IMR-90 (cell line): ENCODE results near the gene ZRANB3. TPM values are rescaled to one million over a fixed set of nuclear protein-coding genes. Genes with fewer than 3 reads are reported as not detected.

Source experiments
- ATAC-seq: fragments of 200-7000 bp; cut with Tn5 transposase; 2 replicates; pipeline ENCODE4 v1.9.1; 2020; ENCODE audit warnings: low read depth, mild to moderate bottlenecking, moderate library complexity
- BruUV-seq: library from RNA; stranded (reverse); fragments of 400-500 nt; replicated peaks from 2 replicates; lab custom pipeline; 2021; lab: Mats Ljungman, UMichigan
- CTCF ChIA-PET: fragments of 300-600 bp; formaldehyde crosslinking; extraction: SDS; loops from one replicate; lab custom pipeline; 2021; ENCODE audit warnings: antibody characterized with exemption; lab: Yijun Ruan, JAX
- POLR2A ChIA-PET: fragments of 300-600 bp; sonication (Branson Sonifier 250); formaldehyde crosslinking; loops from one replicate; lab custom pipeline; 2022; ENCODE audit warnings: antibody characterized with exemption; ENCODE audit not compliant: unreplicated experiment; lab: Charles Lee
- DNase-seq: peaks from one replicate; pipeline ENCODE4 v3.0.0; 2013
- H2AFZ ChIP-seq: replicated peaks from 2 replicates; pipeline ENCODE3; 2013; ENCODE audit warnings: low read length, mild to moderate bottlenecking; ENCODE audit not compliant: poor library complexity
- H2AK5ac ChIP-seq: 2 replicates; pipeline ENCODE4 v1.6.1; 2013; ENCODE audit warnings: low read depth, low read length, inconsistent platforms
- H2AK9ac ChIP-seq: replicated peaks from 2 replicates; pipeline ENCODE3; 2013; ENCODE audit warnings: mild to moderate bottlenecking, low read depth, low read length, moderate library complexity; ENCODE audit not compliant: poor library complexity
- H2BK120ac ChIP-seq: 2 replicates; pipeline ENCODE4 v1.6.1; 2013; ENCODE audit warnings: low read depth, low read length, inconsistent platforms
- H2BK15ac ChIP-seq: 3 replicates; pipeline ENCODE4 v1.6.1; 2013; ENCODE audit warnings: low read depth, low read length, inconsistent platforms
- H2BK20ac ChIP-seq: 2 replicates; pipeline ENCODE4 v1.6.1; 2013; ENCODE audit warnings: low read depth, mild to moderate bottlenecking, inconsistent platforms, low read length, moderate library complexity
- H2BK5ac ChIP-seq: 2 replicates; pipeline ENCODE4 v1.6.1; 2013; ENCODE audit warnings: mild to moderate bottlenecking, low read depth, low read length, inconsistent platforms; ENCODE audit not compliant: poor library complexity, severe bottlenecking
- H3K14ac ChIP-seq: replicated peaks from 2 replicates; pipeline ENCODE4 v1.6.1; 2013; ENCODE audit warnings: low read depth, low read length, inconsistent platforms
- H3K18ac ChIP-seq: 2 replicates; pipeline ENCODE4 v1.6.1; 2013; ENCODE audit warnings: low read depth, low read length, control low read depth
- H3K23ac ChIP-seq: 2 replicates; pipeline ENCODE4 v1.6.1; 2013; ENCODE audit warnings: low read depth, low read length, inconsistent platforms
- H3K27ac ChIP-seq: 2 replicates; pipeline ENCODE4 v1.5.1; 2013; ENCODE audit warnings: mild to moderate bottlenecking, control low read depth, low read length; ENCODE audit not compliant: insufficient read depth
- H3K27me3 ChIP-seq: 2 replicates; pipeline ENCODE4 v1.6.1; 2013; ENCODE audit warnings: low read length; ENCODE audit not compliant: control insufficient read depth, insufficient read depth
- H3K36me3 ChIP-seq: 2 replicates; pipeline ENCODE4 v1.6.1; 2013; ENCODE audit warnings: low read length, mixed read lengths; ENCODE audit not compliant: control insufficient read depth, insufficient read depth
- H3K4ac ChIP-seq: 2 replicates; pipeline ENCODE4 v1.6.1; 2013; ENCODE audit warnings: low read depth, low read length, inconsistent platforms
- H3K4me1 ChIP-seq: 2 replicates; pipeline ENCODE4 v1.6.1; 2013; ENCODE audit warnings: low read length, mixed read lengths; ENCODE audit not compliant: control insufficient read depth, insufficient read depth
- H3K4me2 ChIP-seq: 2 replicates; pipeline ENCODE4 v1.6.1; 2013; ENCODE audit warnings: low read depth, mild to moderate bottlenecking, control low read depth, low read length, moderate library complexity
- H3K4me3 ChIP-seq: 2 replicates; pipeline ENCODE4 v1.5.1; 2013; ENCODE audit warnings: low read depth, mild to moderate bottlenecking, control low read depth, low read length, moderate library complexity; ENCODE audit not compliant: insufficient read depth
- H3K56ac ChIP-seq: 2 replicates; pipeline ENCODE4 v1.6.1; 2013; ENCODE audit warnings: low read length, inconsistent platforms; ENCODE audit not compliant: insufficient read depth; ENCODE audit errors: extremely low read depth
- H3K79me1 ChIP-seq, 2 experiments: 2 replicates each; pipeline ENCODE4 v1.6.1; 2013; ENCODE audit warnings: low read length in 2 of 2, inconsistent platforms in 1 of 2, low read depth in 1 of 2
- H3K9ac ChIP-seq: 2 replicates; pipeline ENCODE4 v1.6.1; 2013; ENCODE audit warnings: low read depth, low read length, control low read depth
- H3K9me1 ChIP-seq: 2 replicates; pipeline ENCODE4 v1.6.1; 2013; ENCODE audit warnings: low read length, inconsistent platforms; ENCODE audit not compliant: insufficient read depth
- H3K9me3 ChIP-seq: 2 replicates; pipeline ENCODE4 v1.6.1; 2013; ENCODE audit warnings: low read length; ENCODE audit not compliant: control insufficient read depth, insufficient read depth
- H4K20me1 ChIP-seq: 2 replicates; pipeline ENCODE4 v1.6.1; 2013; ENCODE audit warnings: low read length, inconsistent platforms; ENCODE audit not compliant: insufficient read depth
- H4K5ac ChIP-seq: 2 replicates; pipeline ENCODE4 v1.6.1; 2013; ENCODE audit warnings: mild to moderate bottlenecking, low read depth, low read length, control low read depth
- H4K8ac ChIP-seq, 2 experiments: 2 replicates each; pipeline ENCODE4 v1.6.1; 2013; ENCODE audit warnings: low read depth in 2 of 2, low read length in 2 of 2, control low read depth in 1 of 2, inconsistent platforms in 1 of 2
- H4K91ac ChIP-seq: 2 replicates; pipeline ENCODE4 v1.6.1; 2013; ENCODE audit warnings: low read depth, low read length, inconsistent platforms; ENCODE audit not compliant: insufficient read depth
- CEBPB ChIP-seq: IDR thresholded peaks from 2 replicates; pipeline ENCODE4 v1.6.1; 2012; ENCODE audit warnings: low read depth, low read length, improper control_type of control experiment
- ELK1 ChIP-seq: fragments of 150-350 bp; IDR thresholded peaks from 2 replicates; pipeline ENCODE4 v1.6.1; 2016; ENCODE audit warnings: low read depth, mild to moderate bottlenecking, low read length, moderate library complexity, borderline replicate concordance
- FOS ChIP-seq: fragments of 150-350 bp; IDR thresholded peaks from 2 replicates; pipeline ENCODE4 v1.6.1; 2016; ENCODE audit warnings: low read depth, low read length
- MAFK ChIP-seq: IDR thresholded peaks from 2 replicates; pipeline ENCODE4 v1.6.1; 2012; ENCODE audit warnings: low read depth, low read length, improper control_type of control experiment
- MAZ ChIP-seq: IDR thresholded peaks from 2 replicates; pipeline ENCODE4 v1.6.1; 2012; ENCODE audit warnings: low read depth, mild to moderate bottlenecking, low read length, improper control_type of control experiment, moderate library complexity, borderline replicate concordance
- MXI1 ChIP-seq: IDR thresholded peaks from 2 replicates; pipeline ENCODE4 v1.6.1; 2012; ENCODE audit warnings: low read depth, mild to moderate bottlenecking, low read length, moderate library complexity, borderline replicate concordance
- POLR2A ChIP-seq: IDR thresholded peaks from 2 replicates; pipeline ENCODE4 v1.6.1; 2012; ENCODE audit warnings: mild to moderate bottlenecking, low read depth, low read length
- RAD21 ChIP-seq: IDR thresholded peaks from 2 replicates; pipeline ENCODE4 v1.6.1; 2012; ENCODE audit warnings: low read length, improper control_type of control experiment
- RCOR1 ChIP-seq: IDR thresholded peaks from 2 replicates; pipeline ENCODE4 v1.6.1; 2012; ENCODE audit warnings: mild to moderate bottlenecking, low read length, improper control_type of control experiment; ENCODE audit not compliant: insufficient replicate concordance
- USF2 ChIP-seq: fragments of 150-350 bp; IDR thresholded peaks from 2 replicates; pipeline ENCODE4 v1.6.1; 2017; ENCODE audit warnings: mild to moderate bottlenecking, antibody characterized with exemption, low read length, low read depth
- WGBS, 2 experiments: methylation state at CpG; one replicate each; pipeline versions ENCODE4 v1.1.5 to v1.1.7; 2013; ENCODE audit warnings: missing lambda C conversion rate in 2 of 2; ENCODE audit not compliant: insufficient read length in 1 of 2; ENCODE audit errors: extremely low coverage in 2 of 2; 5-methylcytosine and 5-hydroxymethylcytosine counted together
- dilution Hi-C: fragments of 300-500 bp; cut with HindIII; formaldehyde crosslinking; loops from one replicate; pipeline ENCODE4 v1.14.3; 2018; ENCODE audit warnings: low sequenced_read_pairs; ENCODE audit not compliant: unreplicated experiment
- in situ Hi-C: fragments of 300-500 bp; cut with MboI; formaldehyde crosslinking; loops from 3 replicates; pipeline ENCODE4 v1.14.3; 2019; ENCODE audit warnings: low sequenced_read_pairs, inconsistent platforms, mixed read lengths
- intact Hi-C: fragments of 100-400 bp; cut with micrococcal nuclease; formaldehyde crosslinking; loops from 2 replicates; pipeline ENCODE4 v1.10.0; 2022
- polyA plus RNA-seq, 3 experiments: library from polyadenylated mRNA; depleted of rRNA; stranded (reverse); fragments of >200 nt; gene quantifications; 2 replicates each; pipeline ENCODE4 v1.2.3, GENCODE V29; 2012; ENCODE audit warnings: low replicate concordance in 1 of 3
- total RNA-seq: library from RNA; depleted of rRNA; stranded (reverse); fragments of >200 nt; gene quantifications from 2 replicates; pipeline ENCODE4 v1.2.3, GENCODE V29; 2012

Gene ZRANB3
- total and polyA plus RNA-seq, 2 of the 4 experiments (the other 2 are of a cell fraction) = 3.4 to 9.3 TPM

GRCh38 chr2:135162377-135162776 is 368.6 kb downstream of the ZRANB3 start:
- WGBS, 2 experiments = no CpG with 5 or more reads among the region's 5 CpGs
- Histone ChIP-seq H4K8ac (no peak overlapping the region), H4K91ac (no peak overlapping the region), H3K79me1 (peaks cover 6 to 8% of the 10 kb centered on the region in 2 experiments; a peak in 2 of 4 replicates), H2AFZ (no peak overlapping the region), H4K5ac (no peak overlapping the region), H3K23ac (no peak overlapping the region), H2BK120ac (no peak overlapping the region), H3K4ac (no peak overlapping the region), H3K4me1 (no peaks in the 10 kb centered on the region), H3K4me2 (no peak overlapping the region), H2BK15ac (no peak overlapping the region), H3K27me3 (no peaks in the 10 kb centered on the region), H3K56ac (no peak overlapping the region), H2AK5ac (no peak overlapping the region), H3K18ac (no peak overlapping the region), H3K27ac (no peak overlapping the region), H3K9ac (no peak overlapping the region), H2BK20ac (no peak overlapping the region), H2AK9ac (no peak overlapping the region), H3K9me1 (peaks cover 3% of the 10 kb centered on the region; the same call in 1 of the 2 replicates), H3K36me3 (peaks cover 18% of the 10 kb centered on the region), H3K9me3 (no peaks in the 10 kb centered on the region), H2BK5ac (no peak overlapping the region), H3K14ac (no peak overlapping the region), H4K20me1 (peaks cover 4% of the 10 kb centered on the region; the same call in 1 of the 2 replicates), H3K4me3 (no peak overlapping the region)
- no peak for TF ChIP-seq USF2
- TF ChIP-seq POLR2A = no peak
- TF ChIP-seq RAD21 = no peak
- no peak for TF ChIP-seq MAFK
- no peak for TF ChIP-seq FOS
- no peak for TF ChIP-seq RCOR1
- TF ChIP-seq MAZ = no peak
- no peak for TF ChIP-seq ELK1
- no peak for TF ChIP-seq MXI1
- no peak for TF ChIP-seq CEBPB
- CTCF ChIA-PET = no interaction called here
- ATAC-seq (no peak), DNase-seq (no peak)
- dilution Hi-C loops (no loop called here), intact Hi-C loops (loop anchor here (10.0 kb wide), 1 partner anchor 542 kb away; no protein-coding TSS in a partner anchor), in situ Hi-C loops (no loop called here)
- POLR2A ChIA-PET = no interaction called here
- BruUV-seq = no TSS peak
